Naive thymus-derived CD8-positive, alpha-beta T cell (primary cell): ENCODE data around the gene DCDC2C. TPM values are rescaled to one million over a fixed set of nuclear protein-coding genes. Genes with fewer than 3 reads are reported as not detected.

Experiments
- ATAC-seq, 2 donors: fragments of 150-1000 bp; cut with Tn5 transposase in 1 of 2; sonication (Bioruptor Pico), chemical (Tn5 transposase) in 1 of 2; 1 replicate in 1 of 2; 2 replicates in 1 of 2; pipeline ENCODE4 v1.10.0; 2021; ENCODE audit warnings: mild to moderate bottlenecking in 2 of 2, moderate library complexity in 2 of 2
- POLR2A ChIA-PET: fragments of 350-600 bp; sonication (Branson Sonifier 250); formaldehyde crosslinking; loops from one replicate; lab custom pipeline; 2021; ENCODE audit warnings: antibody characterized with exemption; lab: Charles Lee
- DNase-seq, 10 donors: peaks; one replicate each; pipeline versions ENCODE4 v3.0.0 to v3.0.0-alpha.2; 2020 to 2022
- H3K27ac Mint-ChIP-seq, 10 donors: one replicate each; pipeline ENCODE4 v1.8.0; 2020 to 2022; ENCODE audit warnings: mild to moderate bottlenecking in 10 of 10, mixed read lengths in 10 of 10, moderate library complexity in 4 of 10, inconsistent platforms in 1 of 10
- H3K27me3 Mint-ChIP-seq, 5 donors: one replicate each; pipeline ENCODE4 v1.8.0; 2021 to 2022; ENCODE audit warnings: mixed read lengths in 5 of 5
- H3K36me3 Mint-ChIP-seq, 3 donors: one replicate each; pipeline ENCODE4 v1.8.0; 2020 to 2022; ENCODE audit warnings: mixed read lengths in 3 of 3, mild to moderate bottlenecking in 2 of 3, inconsistent platforms in 1 of 3
- H3K4me1 Mint-ChIP-seq, 4 donors: one replicate each; pipeline ENCODE4 v1.8.0; 2021 to 2022; ENCODE audit warnings: mixed read lengths in 4 of 4
- H3K4me3 Mint-ChIP-seq, 10 donors: one replicate each; pipeline ENCODE4 v1.8.0; 2020 to 2022; ENCODE audit warnings: mild to moderate bottlenecking in 10 of 10, mixed read lengths in 10 of 10, moderate library complexity in 6 of 10, inconsistent platforms in 1 of 10
- H3K9me3 Mint-ChIP-seq, 9 donors: one replicate each; pipeline ENCODE4 v1.8.0; 2020 to 2022; ENCODE audit warnings: mixed read lengths in 9 of 9, mild to moderate bottlenecking in 3 of 9, inconsistent platforms in 1 of 9, moderate library complexity in 1 of 9
- polyA plus RNA-seq, 3 donors: library from polyadenylated mRNA; unstranded; fragments of 300-500 nt; fragmentation: Illumina TruSeq; gene quantifications; one replicate each; pipeline ENCODE4 v1.2.3, GENCODE V29; 2021
- total RNA-seq, 8 experiments: library from RNA in 2 of 8; stranded (reverse) in 2 of 8; gene quantifications; one replicate each; pipeline ENCODE4 v1.2.3 and lab custom pipeline; 2021 to 2026

Gene DCDC2C
- total and polyA plus RNA-seq, 5 experiments from 2014 or later: not detected

GRCh38 chr2:3678212-3678611 lies 25.2 kb upstream of the DCDC2C start:
- no peaks in the 10 kb centered on the region for H3K9me3 Mint-ChIP-seq
- no peaks in the 10 kb centered on the region for H3K4me1 Mint-ChIP-seq
- no peaks in the 10 kb centered on the region for H3K36me3 Mint-ChIP-seq
- POLR2A ChIA-PET: no interaction called here
- no peak for DNase-seq
- ATAC-seq: no peak
- no peak overlapping the region for H3K27ac Mint-ChIP-seq
- peaks cover 0 to 18% (median 9%) of the 10 kb centered on the region in 5 donors for H3K27me3 Mint-ChIP-seq
- no peak overlapping the region for H3K4me3 Mint-ChIP-seq

- Mint-ChIP-seq H3K36me3 (no peaks in the 10 kb centered on the region), H3K4me3 (no peak overlapping the region), H3K27me3 (peaks cover 0 to 18% (median 9%) of the 10 kb centered on the region in 5 donors), H3K9me3 (no peaks in the 10 kb centered on the region), H3K4me1 (no peaks in the 10 kb centered on the region), H3K27ac (no peak overlapping the region)
- POLR2A ChIA-PET: no interaction called here
- DNase-seq: no peak
- ATAC-seq: no peak
Measured at GRCh38 chr2:3679180-3679579, 24.2 kb upstream of the DCDC2C start.

- Mint-ChIP-seq H3K9me3 (peaks cover 0 to under 1% (median 0%) of the 10 kb centered on the region in 9 donors), H3K36me3 (no peaks in the 10 kb centered on the region), H3K27me3 (peaks cover 0 to 19% (median 9%) of the 10 kb centered on the region in 5 donors), H3K4me1 (no peaks in the 10 kb centered on the region), H3K4me3 (no peak overlapping the region), H3K27ac (no peak overlapping the region)
- ATAC-seq: no peak
- DNase-seq: no peak
- POLR2A ChIA-PET: no interaction called here
Measured at GRCh38 chr2:3679616-3680393, 23.6 kb upstream of the DCDC2C start.

GRCh38 chr2:3680548-3681345 lies 22.6 kb upstream of the DCDC2C start:
- ATAC-seq: no peak
- Mint-ChIP-seq H3K36me3 (no peaks in the 10 kb centered on the region), H3K27me3 (peaks cover 0 to 28% (median 9%) of the 10 kb centered on the region in 5 donors), H3K9me3 (peaks cover 0 to 9% (median 1%) of the 10 kb centered on the region in 9 donors), H3K4me1 (no peaks in the 10 kb centered on the region), H3K27ac (no peak overlapping the region), H3K4me3 (no peak overlapping the region)
- POLR2A ChIA-PET: no interaction called here
- no peak for DNase-seq

GRCh38 chr2:3681625-3682024 lies 21.8 kb upstream of the DCDC2C start:
- no peaks in the 10 kb centered on the region for H3K4me1 Mint-ChIP-seq
- no peak for ATAC-seq
- no peaks in the 10 kb centered on the region for H3K36me3 Mint-ChIP-seq
- peaks cover 0 to 29% (median 8%) of the 10 kb centered on the region in 5 donors for H3K27me3 Mint-ChIP-seq
- no peak overlapping the region for H3K27ac Mint-ChIP-seq
- H3K4me3 Mint-ChIP-seq: no peak overlapping the region
- DNase-seq: no peak
- H3K9me3 Mint-ChIP-seq: peaks cover 0 to 9% (median 1%) of the 10 kb centered on the region in 9 donors
- POLR2A ChIA-PET: no interaction called here

GRCh38 chr2:3682811-3683210 lies 20.6 kb upstream of the DCDC2C start:
- H3K27ac Mint-ChIP-seq: no peak overlapping the region
- DNase-seq (no peak), ATAC-seq (no peak)
- no peaks in the 10 kb centered on the region for H3K4me1 Mint-ChIP-seq
- H3K27me3 Mint-ChIP-seq: peaks cover 0 to 32% (median 12%) of the 10 kb centered on the region in 5 donors
- POLR2A ChIA-PET: no interaction called here
- no peak overlapping the region for H3K4me3 Mint-ChIP-seq
- no peaks in the 10 kb centered on the region for H3K36me3 Mint-ChIP-seq
- peaks cover 0 to 9% (median 2%) of the 10 kb centered on the region in 9 donors for H3K9me3 Mint-ChIP-seq

GRCh38 chr2:3683748-3684454 lies 19.5 kb upstream of the DCDC2C start:
- POLR2A ChIA-PET: no interaction called here
- H3K36me3 Mint-ChIP-seq: peaks cover 0 to 5% (median 0%) of the 10 kb centered on the region in 3 donors
- DNase-seq (no peak), ATAC-seq (no peak)
- peaks cover 1 to 34% (median 12%) of the 10 kb centered on the region in 5 donors for H3K27me3 Mint-ChIP-seq
- H3K9me3 Mint-ChIP-seq: peaks cover 0 to 9% (median 2%) of the 10 kb centered on the region in 9 donors
- no peak overlapping the region for H3K4me3 Mint-ChIP-seq
- no peak overlapping the region for H3K27ac Mint-ChIP-seq
- H3K4me1 Mint-ChIP-seq: no peaks in the 10 kb centered on the region

GRCh38 chr2:3689998-3690748 lies 13.2 kb upstream of the DCDC2C start:
- Mint-ChIP-seq H3K9me3 (peaks cover 2 to 40% (median 17%) of the 10 kb centered on the region in 9 donors), H3K27me3 (peaks cover 7 to 49% (median 21%) of the 10 kb centered on the region in 5 donors), H3K4me1 (no peaks in the 10 kb centered on the region), H3K27ac (no peak overlapping the region), H3K36me3 (peaks cover 0 to 28% (median 0%) of the 10 kb centered on the region in 3 donors), H3K4me3 (no peak overlapping the region)
- POLR2A ChIA-PET: no interaction called here
- DNase-seq (no peak), ATAC-seq (no peak)

GRCh38 chr2:3692375-3692774 lies 11.0 kb upstream of the DCDC2C start:
- no peak for ATAC-seq
- Mint-ChIP-seq H3K27ac (peak overlapping the region in 1 of 10 donors; percentile 10), H3K4me3 (no peak overlapping the region)

GRCh38 chr2:3696545-3696944 lies 6.8 kb upstream of the DCDC2C start:
- POLR2A ChIA-PET: no interaction called here
- Mint-ChIP-seq H3K9me3 (peaks cover 0 to 14% (median 7%) of the 10 kb centered on the region in 9 donors), H3K4me1 (peaks cover 0 to 2% (median 0%) of the 10 kb centered on the region in 4 donors), H3K27ac (no peak overlapping the region), H3K4me3 (no peak overlapping the region), H3K36me3 (peaks cover 0 to 12% (median 0%) of the 10 kb centered on the region in 3 donors), H3K27me3 (peaks cover 12 to 48% (median 39%) of the 10 kb centered on the region in 5 donors)
- DNase-seq: no peak
- ATAC-seq: no peak

More at GRCh38 chr2:3692375-3692774, 11.0 kb upstream of the DCDC2C start:
- POLR2A ChIA-PET: no interaction called here
- no peak for DNase-seq
- Mint-ChIP-seq H3K27me3 (peaks cover 10 to 40% (median 20%) of the 10 kb centered on the region in 5 donors), H3K9me3 (peaks cover 0 to 38% (median 17%) of the 10 kb centered on the region in 9 donors), H3K4me1 (peaks cover 0 to 2% (median 0%) of the 10 kb centered on the region in 4 donors), H3K36me3 (peaks cover 0 to 28% (median 0%) of the 10 kb centered on the region in 3 donors)

- H3K9me3 Mint-ChIP-seq: peaks cover 0 to 10% (median 0%) of the 10 kb centered on the region in 9 donors
- no peak for ATAC-seq
- no peak for DNase-seq
- peaks cover 0 to 11% (median 1%) of the 10 kb centered on the region in 4 donors for H3K4me1 Mint-ChIP-seq
- H3K36me3 Mint-ChIP-seq: peaks cover 0 to 9% (median 0%) of the 10 kb centered on the region in 3 donors
- H3K27ac Mint-ChIP-seq: peak overlapping the region in 1 of 10 donors; percentile 24
- peaks cover 16 to 59% (median 42%) of the 10 kb centered on the region in 5 donors for H3K27me3 Mint-ChIP-seq
- H3K4me3 Mint-ChIP-seq: no peak overlapping the region
- POLR2A ChIA-PET: no interaction called here
Measured at GRCh38 chr2:3701071-3701470, 2.3 kb upstream of the DCDC2C start.
